Endometrial microvascular endothelial cells (primary cell): ENCODE results near the gene DUSP2. TPM values are rescaled to one million over a fixed set of nuclear protein-coding genes. Genes with fewer than 3 reads are reported as not detected.
"Not testable (repeated sequence)": the region's sequence is repeated elsewhere in the genome, so short reads cannot be mapped to it uniquely, and the experiment has no call there.

Experiments
- in situ Hi-C: cut with HindIII; loops from 2 replicates; pipeline ENCODE4 v1.10.0; 2017; ENCODE audit warnings: low sequenced_read_pairs, low pct_unique_long_range_greater_than_20kb; ENCODE audit errors: inconsistent ontology term
- total RNA-seq: library from RNA; depleted of rRNA; stranded (reverse); fragments of >200 nt; gene quantifications from one replicate; pipeline ENCODE4 v1.2.3, GENCODE V29; 2015; ENCODE audit errors: inconsistent ontology term

Gene DUSP2
- total RNA-seq, 1 donor from 2014 or later: not detected

GRCh38 chr2:96150791-96151594, 5.8 kb upstream of the DUSP2 start:
- in situ Hi-C loops: no loop called here

- in situ Hi-C loops: no loop called here
These were observed 4.9 kb upstream of the DUSP2 start for GRCh38 chr2:96150007-96150640.

- in situ Hi-C loops: no loop called here
These were observed 3.4 kb upstream of the DUSP2 start for GRCh38 chr2:96148410-96149217.

- in situ Hi-C loops: no loop called here
These were observed 2.5 kb upstream of the DUSP2 start for GRCh38 chr2:96147593-96148201.

GRCh38 chr2:96146881-96147592, 1.8 kb upstream of the DUSP2 start:
- in situ Hi-C loops: no loop called here

- in situ Hi-C loops: no loop called here
These were observed 1.1 kb upstream of the DUSP2 start for GRCh38 chr2:96146153-96146880.

- in situ Hi-C loops: no loop called here
These were observed 560 bp upstream of the DUSP2 start for GRCh38 chr2:96145848-96146152.

GRCh38 chr2:96144481-96145035, 682 bp downstream of the DUSP2 start:
- in situ Hi-C loops: no loop called here

GRCh38 chr2:96143848-96144480, 1.3 kb downstream of the DUSP2 start:
- in situ Hi-C loops: no loop called here

GRCh38 chr2:96143231-96143847, 1.9 kb downstream of the DUSP2 start:
- in situ Hi-C loops: no loop called here

GRCh38 chr2:96142217-96143113, 2.8 kb downstream of the DUSP2 start:
- in situ Hi-C loops: no loop called here

- in situ Hi-C loops: not testable (repeated sequence)
These were observed 3.6 kb downstream of the DUSP2 start for GRCh38 chr2:96141624-96141967.

- in situ Hi-C loops: no loop called here
These were observed 4.2 kb downstream of the DUSP2 start for GRCh38 chr2:96140941-96141623.

- in situ Hi-C loops: no loop called here
These were observed 6.0 kb downstream of the DUSP2 start for GRCh38 chr2:96139181-96139758.
